Stimulated activated CD8-positive, alpha-beta memory T cell treated with anti-CD3 and anti-CD28 coated beads, Interleukin-7, amount 100 ng/mL, for 4 hours (primary cell): ENCODE data around the gene TMPRSS15.

Experiments used
- DNase-seq, 2 donors: peaks; one replicate each; pipeline ENCODE4 v3.0.0-alpha.2; 2020; ENCODE audit warnings: low read depth in 2 of 2

TMPRSS15 gene

GRCh38 chr21:18244671-18245463 is 158.7 kb downstream of the TMPRSS15 start, which contains the start of gene CHODL:
Gene CHODL (plus strand): TSS chr21:18244833. CDS start chr21:18245224, 391 bp downstream.
- no peak for DNase-seq

- DNase-seq: no peak
Measured at GRCh38 chr21:18235545-18235944, 168.0 kb downstream of the TMPRSS15 start.

GRCh38 chr21:18228060-18228739 is 175.4 kb downstream of the TMPRSS15 start:
- no peak for DNase-seq

- DNase-seq: no peak
Measured at GRCh38 chr21:18222346-18222745, 181.2 kb downstream of the TMPRSS15 start.

- DNase-seq: no peak
Measured at GRCh38 chr21:18220498-18220897, 183.1 kb downstream of the TMPRSS15 start.
